Left lung (tissue), 10 donors: ENCODE results near the gene CFAP70. TPM values are rescaled to one million over a fixed set of nuclear protein-coding genes. Genes with fewer than 3 reads are reported as not detected.

Source experiments
- ATAC-seq: fragments of 200-7000 bp; cut with Tn5 transposase; one replicate; pipeline ENCODE4 v1.9.1; 2020; ENCODE audit warnings: moderate library complexity
- DNase-seq, 4 donors: peaks; one replicate each; pipeline ENCODE4 v3.0.0-alpha.2; 2013 to 2020
- H3K27ac ChIP-seq, 2 donors: fragments of 200-600 bp; sonication (generic) in 1 of 2; one replicate each; pipeline versions ENCODE4 v1.5.0 to v1.8.0; 2020 to 2021
- H3K27me3 ChIP-seq, 2 donors: fragments of 200-600 bp; sonication (generic) in 1 of 2; one replicate each; pipeline versions ENCODE4 v1.5.0 to v1.8.0; 2020 to 2021
- H3K36me3 ChIP-seq, 2 donors: fragments of 200-600 bp; sonication (generic) in 1 of 2; one replicate each; pipeline versions ENCODE4 v1.5.0 to v1.8.0; 2020 to 2021
- H3K4me1 ChIP-seq, 2 donors: fragments of 200-600 bp; one replicate each; pipeline ENCODE4 v1.8.0; 2021
- H3K4me3 ChIP-seq, 2 donors: fragments of 200-600 bp; sonication (generic) in 1 of 2; one replicate each; pipeline versions ENCODE4 v1.5.0 to v1.8.0; 2020 to 2021; ENCODE audit warnings: mild to moderate bottlenecking in 1 of 2
- H3K9me3 ChIP-seq, 2 donors: fragments of 200-600 bp; sonication (generic) in 1 of 2; one replicate each; pipeline versions ENCODE4 v1.5.0 to v1.8.0; 2020 to 2021
- CTCF ChIP-seq, 2 donors: fragments of 200-600 bp; sonication (generic) in 1 of 2; IDR thresholded peaks; one replicate each; pipeline versions ENCODE4 v1.5.0 to v1.8.0; 2021; ENCODE audit warnings: antibody characterized with exemption in 2 of 2
- intact Hi-C, 2 donors: fragments of 100-400 bp; cut with DNase I; formaldehyde crosslinking; loops; one replicate each; pipeline versions ENCODE4 v1.11.2 to v1.14.2; 2022
- polyA plus RNA-seq, 6 donors: library from polyadenylated mRNA; unstranded; fragments of 120-200 nt; gene quantifications; one replicate each; pipeline ENCODE4 v1.2.1, GENCODE V29; 2013; ENCODE audit not compliant: insufficient read length in 6 of 6
- total RNA-seq, 2 donors: library from RNA; stranded (reverse); fragmentation: NEBNext Ultra II Directional; extraction: Animal tissue kit (Norgen Biotek cat#: 25700); gene quantifications; one replicate each; pipeline ENCODE4 v1.2.1, GENCODE V29; 2021
- donor health status: DM: no; HTN: yes; CAD: no.
- donor health status: DM: no; HTN: no; CAD: no.

CFAP70 gene
- total and polyA plus RNA-seq, 8 donors, result 0.87 to 21.8 (median 12.4) TPM

- Histone ChIP-seq H3K27me3 (no peaks in the 10 kb centered on the region), H3K27ac (no peak overlapping the region), H3K4me1 (no peaks in the 10 kb centered on the region), H3K36me3 (no peaks in the 10 kb centered on the region), H3K4me3 (no peak overlapping the region), H3K9me3 (no peaks in the 10 kb centered on the region)
- intact Hi-C loops, result no loop called here
- no peak for ATAC-seq
- TF ChIP-seq CTCF (IDR thresholded peaks at IDR 0.05), result no peak
- DNase-seq, result no peak
Measured at GRCh38 chr10:73296946-73297345, 61.7 kb downstream of the CFAP70 start.

- Histone ChIP-seq H3K9me3 (no peaks in the 10 kb centered on the region), H3K27ac (no peak overlapping the region), H3K4me3 (no peak overlapping the region), H3K27me3 (no peaks in the 10 kb centered on the region), H3K4me1 (no peaks in the 10 kb centered on the region), H3K36me3 (no peaks in the 10 kb centered on the region)
- intact Hi-C loops, result no loop called here
- no peak for ATAC-seq
- DNase-seq, result no peak
- no peak for TF ChIP-seq CTCF (IDR thresholded peaks at IDR 0.05)
Measured at GRCh38 chr10:73293461-73293860, 65.2 kb downstream of the CFAP70 start.

GRCh38 chr10:73289958-73290357 is 68.7 kb downstream of the CFAP70 start:
- Histone ChIP-seq H3K4me1 (no peaks in the 10 kb centered on the region), H3K4me3 (no peak overlapping the region), H3K27ac (no peak overlapping the region), H3K36me3 (no peaks in the 10 kb centered on the region), H3K27me3 (no peaks in the 10 kb centered on the region), H3K9me3 (no peaks in the 10 kb centered on the region)
- ATAC-seq (no peak), DNase-seq (no peak)
- intact Hi-C loops, result no loop called here
- TF ChIP-seq CTCF (IDR thresholded peaks at IDR 0.05), result no peak

GRCh38 chr10:73287441-73287840 is 71.2 kb downstream of the CFAP70 start:
- DNase-seq (no peak), ATAC-seq (no peak)
- TF ChIP-seq CTCF (IDR thresholded peaks at IDR 0.05), result no peak
- no peaks in the 10 kb centered on the region for H3K4me1 ChIP-seq
- no peaks in the 10 kb centered on the region for H3K27me3 ChIP-seq
- no peak overlapping the region for H3K4me3 ChIP-seq
- no peaks in the 10 kb centered on the region for H3K9me3 ChIP-seq
- no peak overlapping the region for H3K27ac ChIP-seq
- intact Hi-C loops, result no loop called here
- H3K36me3 ChIP-seq, result no peaks in the 10 kb centered on the region

GRCh38 chr10:73281097-73281496 is 77.6 kb downstream of the CFAP70 start:
- no peak overlapping the region for H3K27ac ChIP-seq
- no peak for DNase-seq
- no peak for TF ChIP-seq CTCF (IDR thresholded peaks at IDR 0.05)
- H3K9me3 ChIP-seq, result no peaks in the 10 kb centered on the region
- no peaks in the 10 kb centered on the region for H3K27me3 ChIP-seq
- H3K36me3 ChIP-seq, result no peaks in the 10 kb centered on the region
- no peak for ATAC-seq
- H3K4me1 ChIP-seq, result no peaks in the 10 kb centered on the region
- intact Hi-C loops, result no loop called here
- H3K4me3 ChIP-seq, result no peak overlapping the region
